AG09309 (cell line): ENCODE results near the gene ATG10.

Experiments used
- DNase-seq: peaks from one replicate; pipeline ENCODE4 v3.0.0-alpha.2; 2010; ENCODE audit warnings: low read depth
- H3K4me3 ChIP-seq: 2 replicates; pipeline ENCODE4 v1.5.1; 2011; ENCODE audit warnings: mild to moderate bottlenecking, low read depth, low read length, moderate library complexity; ENCODE audit not compliant: control insufficient read depth
- CTCF ChIP-seq: IDR thresholded peaks from 2 replicates; pipeline ENCODE4 v1.5.1; 2011; ENCODE audit warnings: mild to moderate bottlenecking, low read depth, low read length, inconsistent platforms; ENCODE audit not compliant: insufficient read depth, control insufficient read depth; ENCODE audit errors: missing control alignments

ATG10 gene

DNA sequence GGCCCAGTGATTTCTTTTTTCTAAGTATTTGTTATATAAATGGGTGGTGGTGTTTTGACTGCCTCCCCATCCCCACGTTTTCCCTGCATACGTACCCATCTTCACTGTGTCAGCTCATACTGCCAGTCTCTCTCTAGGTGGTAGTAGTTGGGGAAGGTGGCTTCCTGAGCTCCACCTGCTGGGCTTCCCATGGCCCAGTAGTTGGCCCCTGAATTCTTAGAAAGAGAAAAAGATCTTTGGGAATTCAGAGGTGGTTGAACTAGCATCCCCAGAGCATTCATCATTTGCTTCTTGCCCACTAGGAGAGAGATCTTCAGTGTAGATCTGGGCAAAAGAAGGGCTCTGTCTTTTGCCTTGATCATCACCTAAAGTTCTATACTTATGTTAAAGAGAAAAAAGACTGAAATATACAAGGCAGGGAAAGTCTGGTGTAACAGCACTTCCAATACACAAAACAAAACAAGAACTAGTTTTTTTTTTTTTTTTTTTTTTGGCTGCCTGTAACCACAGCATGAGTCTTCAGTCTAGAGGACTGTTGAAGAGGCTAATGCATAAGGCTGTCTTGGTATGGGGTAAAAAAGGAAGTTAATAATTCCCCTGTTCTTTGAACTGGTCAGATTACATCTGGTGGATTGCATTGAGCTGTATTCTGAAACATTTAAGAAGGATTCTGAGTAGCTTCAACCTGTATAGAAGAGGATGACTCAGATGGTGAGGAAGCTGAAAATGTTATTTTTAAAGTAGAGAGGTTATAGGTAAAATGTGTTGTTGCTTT is 128.7 kb downstream of the ATG10 start:
- no peak overlapping the region for H3K4me3 ChIP-seq
- DNase-seq = no peak
- TF ChIP-seq CTCF = no peak

GRCh38 chr5:82104872-82105271 is 133.0 kb downstream of the ATG10 start:
- no peak overlapping the region for H3K4me3 ChIP-seq
- no peak for DNase-seq

DNA sequence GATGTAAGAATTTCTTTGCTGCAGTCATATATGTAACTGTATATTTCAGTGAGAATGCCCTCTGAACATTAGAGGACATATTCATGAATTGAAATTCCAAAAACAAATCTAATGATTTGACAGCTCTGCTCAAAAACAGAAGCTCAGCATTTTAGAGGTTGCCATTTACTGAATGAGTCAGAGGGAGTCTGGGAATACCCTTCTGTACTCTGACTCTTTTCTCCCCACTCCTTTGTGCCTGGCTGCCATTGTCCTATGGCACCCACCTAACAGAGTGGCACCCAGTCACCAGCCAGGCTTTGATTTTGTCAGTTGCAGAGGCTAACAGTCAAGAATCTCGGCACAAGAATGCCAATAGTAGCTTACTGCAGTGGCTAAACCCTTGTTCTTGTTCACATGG is 133.6 kb downstream of the ATG10 start:
- DNase-seq = no peak
- TF ChIP-seq CTCF = no peak
- no peak overlapping the region for H3K4me3 ChIP-seq

More at GRCh38 chr5:82104872-82105271, 133.0 kb downstream of the ATG10 start:
- no peak for TF ChIP-seq CTCF

- no peak for TF ChIP-seq CTCF
- no peak overlapping the region for H3K4me3 ChIP-seq
- no peak for DNase-seq
Measured at GRCh38 chr5:82106207-82106606, 134.4 kb downstream of the ATG10 start.

DNA sequence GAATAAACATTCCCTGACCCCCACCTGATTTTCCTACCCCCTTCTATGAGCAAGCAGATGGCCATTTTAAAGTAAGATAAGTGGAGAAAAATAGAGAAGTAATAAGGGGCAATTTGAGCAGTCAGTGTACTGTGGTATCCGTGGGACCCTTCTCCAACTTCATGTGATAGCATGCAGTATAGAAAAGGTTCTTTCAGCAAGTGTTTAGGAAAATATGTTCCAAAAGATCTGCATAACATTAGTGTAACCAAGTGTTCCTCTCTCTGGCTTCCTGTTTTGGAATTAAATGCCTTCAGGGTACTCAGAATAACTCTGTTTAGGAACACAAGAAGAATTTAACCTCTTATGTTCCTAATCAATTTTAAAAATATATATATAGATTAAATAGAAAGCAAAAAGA is 134.9 kb downstream of the ATG10 start:
- TF ChIP-seq CTCF = no peak
- H3K4me3 ChIP-seq = no peak overlapping the region
- no peak for DNase-seq

- DNase-seq = no peak
- H3K4me3 ChIP-seq = no peak overlapping the region
- TF ChIP-seq CTCF = peak; percentile 38
Measured at GRCh38 chr5:82107267-82107666, 135.4 kb downstream of the ATG10 start.
